ENCODE measurements around the gene MMAB.

The MMAB gene

GRCh38 chr12:109558374-109559199 is 14.7 kb downstream of the MMAB start:
- H3K4me3 ChIP-seq (ENCODE audit: low read depth, low read length) = no peak overlapping the region
- TF ChIP-seq CTCF (IDR thresholded peaks at IDR 0.05; ENCODE audit: low read depth, low read length, missing control alignments) = no peak
- DNase-seq (ENCODE audit: low read depth) = no peak

- TF ChIP-seq CTCF (IDR thresholded peaks at IDR 0.05; ENCODE audit: low read depth, low read length, missing control alignments) = no peak
- DNase-seq (ENCODE audit: low read depth) = no peak
- H3K4me3 ChIP-seq (ENCODE audit: low read depth, low read length) = no peak overlapping the region
Measured at GRCh38 chr12:109557805-109558204, 15.5 kb downstream of the MMAB start.

GRCh38 chr12:109557200-109557599 is 16.1 kb downstream of the MMAB start:
- no peak for TF ChIP-seq CTCF (IDR thresholded peaks at IDR 0.05; ENCODE audit: low read depth, low read length, missing control alignments)
- H3K4me3 ChIP-seq (ENCODE audit: low read depth, low read length) = no peak overlapping the region
- DNase-seq (ENCODE audit: low read depth) = no peak

- H3K4me3 ChIP-seq (ENCODE audit: low read depth, low read length) = no peak overlapping the region
- DNase-seq (ENCODE audit: low read depth) = no peak
- no peak for TF ChIP-seq CTCF (IDR thresholded peaks at IDR 0.05; ENCODE audit: low read depth, low read length, missing control alignments)
Measured at GRCh38 chr12:109555431-109556315, 17.6 kb downstream of the MMAB start.

GRCh38 chr12:109554761-109555160 is 18.5 kb downstream of the MMAB start:
- no peak for DNase-seq (ENCODE audit: low read depth)
- H3K4me3 ChIP-seq (ENCODE audit: low read depth, low read length) = no peak overlapping the region
- TF ChIP-seq CTCF (IDR thresholded peaks at IDR 0.05; ENCODE audit: low read depth, low read length, missing control alignments) = no peak

GRCh38 chr12:109553906-109554500 is 19.3 kb downstream of the MMAB start:
- no peak for TF ChIP-seq CTCF (IDR thresholded peaks at IDR 0.05; ENCODE audit: low read depth, low read length, missing control alignments)
- DNase-seq (ENCODE audit: low read depth) = no peak
- H3K4me3 ChIP-seq (ENCODE audit: low read depth, low read length) = no peak overlapping the region
